ENCODE measurements around the gene GFRA3. TPM values are rescaled to one million over a fixed set of nuclear protein-coding genes. Genes with fewer than 3 reads are reported as not detected.
"Not testable (repeated sequence)": the region's sequence is repeated elsewhere in the genome, so short reads cannot be mapped to it uniquely, and the experiment has no call there.

Gene GFRA3, protein sequence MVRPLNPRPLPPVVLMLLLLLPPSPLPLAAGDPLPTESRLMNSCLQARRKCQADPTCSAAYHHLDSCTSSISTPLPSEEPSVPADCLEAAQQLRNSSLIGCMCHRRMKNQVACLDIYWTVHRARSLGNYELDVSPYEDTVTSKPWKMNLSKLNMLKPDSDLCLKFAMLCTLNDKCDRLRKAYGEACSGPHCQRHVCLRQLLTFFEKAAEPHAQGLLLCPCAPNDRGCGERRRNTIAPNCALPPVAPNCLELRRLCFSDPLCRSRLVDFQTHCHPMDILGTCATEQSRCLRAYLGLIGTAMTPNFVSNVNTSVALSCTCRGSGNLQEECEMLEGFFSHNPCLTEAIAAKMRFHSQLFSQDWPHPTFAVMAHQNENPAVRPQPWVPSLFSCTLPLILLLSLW
- total RNA-seq: under 1 TPM in 1 of 2 donors, not detected in 1; 0.22 TPM

DNA sequence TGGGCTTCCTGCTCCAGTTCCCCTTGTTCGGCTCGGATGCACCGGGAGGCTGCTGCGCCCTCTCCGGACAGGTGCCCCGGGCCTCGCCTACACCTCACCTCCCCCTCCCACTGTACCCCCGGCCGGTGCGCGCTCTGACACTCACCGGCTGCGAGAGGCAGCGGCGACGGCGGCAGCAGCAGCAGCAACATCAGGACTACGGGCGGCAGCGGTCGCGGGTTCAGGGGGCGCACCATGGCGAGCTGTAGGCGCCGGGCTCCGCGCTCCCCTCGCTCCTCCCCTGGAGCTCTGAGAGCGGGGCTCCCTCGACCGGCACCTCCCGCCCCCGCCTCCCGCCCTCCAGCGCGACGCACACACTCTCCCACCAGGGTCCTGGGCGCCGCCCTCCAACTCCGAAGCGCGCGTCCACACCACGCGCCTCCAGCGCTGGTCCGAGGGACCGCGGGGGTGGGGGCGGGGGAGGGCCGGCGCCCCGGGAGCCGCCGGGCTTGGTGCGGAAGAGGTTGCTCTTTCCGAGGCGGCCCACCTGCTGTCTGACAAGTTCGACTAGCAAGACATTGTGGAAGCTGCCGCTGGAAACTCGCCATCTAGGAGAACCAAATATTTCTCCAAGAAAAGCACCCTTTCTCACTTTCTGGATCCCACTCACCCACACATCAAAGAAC is at the start of gene GFRA3:
Gene GFRA3, minus strand, starts transcription at position 433 of the 665 bp plus-strand sequence. Its CDS starts 197 bp downstream, at position 236.
- Mint-ChIP-seq H3K4me3 (peak within 1 kb of the TSS; percentile 17), H3K27me3 (peaks cover 12 to 17% of the 10 kb centered on the region in 2 donors), H3K4me1 (ENCODE audit: low read depth in 2 of 2) (peaks cover 0 to 3% of the 10 kb centered on the region in 2 donors), H3K36me3 (no peaks in the 10 kb centered on the region), H3K27ac (no peak within 1 kb of the TSS), H3K9me3 (no peaks in the 10 kb centered on the region)
- ATAC-seq (peak; percentile 44 to 48), DNase-seq (ENCODE audit: low spot score) (no peak)

DNA sequence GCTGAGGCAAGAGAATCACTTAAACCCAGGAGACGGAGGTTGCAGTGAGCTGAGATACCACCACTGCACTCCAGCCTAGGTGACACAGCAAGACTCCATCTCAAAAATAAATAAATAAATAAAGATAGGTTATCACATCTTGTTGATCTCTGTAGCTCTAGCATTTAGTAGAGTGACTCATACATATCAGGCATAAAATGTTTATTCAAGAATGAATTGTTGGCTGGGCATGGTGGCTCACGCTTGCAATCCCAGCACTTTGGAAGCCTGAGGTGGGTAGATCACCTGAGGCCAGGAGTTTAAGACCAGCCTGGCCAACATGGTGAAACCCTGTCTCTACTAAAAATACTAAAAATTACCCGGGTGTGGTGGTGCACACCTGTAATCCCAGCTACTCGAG is 43.8 kb upstream of the GFRA3 start:
- not testable (repeated sequence) for H3K4me3 Mint-ChIP-seq; H3K36me3 Mint-ChIP-seq; ATAC-seq; H3K27ac Mint-ChIP-seq; H3K27me3 Mint-ChIP-seq; H3K4me1 Mint-ChIP-seq (ENCODE audit: low read depth in 2 of 2); DNase-seq (ENCODE audit: low spot score); H3K9me3 Mint-ChIP-seq

DNA sequence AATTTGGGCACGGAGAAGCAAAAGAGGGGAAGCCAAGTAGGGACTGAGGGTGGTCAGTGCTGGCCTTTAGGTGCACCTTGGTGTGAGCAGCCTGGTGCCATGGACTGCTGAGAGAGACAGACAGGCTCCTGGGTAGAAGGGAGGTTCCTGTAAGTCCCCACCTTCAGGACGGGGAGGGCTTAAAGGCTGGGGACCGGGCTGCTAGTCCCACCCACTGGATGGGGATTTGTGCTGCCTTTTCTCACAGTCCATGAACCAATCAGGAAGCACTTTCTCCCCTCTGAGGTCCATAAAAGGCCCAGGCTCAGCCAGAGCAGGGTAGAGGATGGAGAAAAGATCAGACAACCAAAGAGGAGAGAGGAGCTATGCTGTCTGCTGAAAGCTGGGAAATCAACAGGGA is 41.9 kb upstream of the GFRA3 start:
- DNase-seq (ENCODE audit: low spot score): no peak

DNA sequence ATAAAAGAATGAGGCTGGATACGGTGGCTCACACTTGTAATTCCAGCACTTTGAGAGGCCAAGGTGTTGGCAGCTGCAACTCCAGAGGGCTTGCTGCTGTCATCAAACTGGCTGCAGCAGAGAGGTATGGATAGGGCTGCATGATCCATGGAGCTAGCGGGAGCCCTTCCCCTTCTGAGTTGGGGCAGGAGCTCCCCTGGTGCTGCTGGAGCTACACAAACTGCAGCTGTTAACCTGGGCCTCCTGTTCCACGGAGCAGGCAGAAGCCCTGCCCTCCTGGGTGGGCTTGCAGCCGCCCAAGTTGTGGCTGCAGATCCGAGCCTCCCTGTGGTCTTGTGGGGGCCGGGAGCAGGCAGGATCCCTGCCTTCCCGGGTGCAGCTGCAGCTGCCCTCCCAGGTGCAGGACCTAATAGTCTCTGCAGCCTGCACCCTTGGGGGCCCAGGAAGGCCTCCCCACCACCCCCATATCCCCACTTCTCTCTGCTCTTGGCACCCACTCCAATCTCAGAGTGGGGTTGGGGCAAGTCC is 41.4 kb upstream of the GFRA3 start:
- Mint-ChIP-seq H3K27me3 (no peaks in the 10 kb centered on the region), H3K36me3 (no peaks in the 10 kb centered on the region), H3K4me1 (ENCODE audit: low read depth in 2 of 2) (no peaks in the 10 kb centered on the region), H3K9me3 (no peaks in the 10 kb centered on the region), H3K4me3 (no peak overlapping the region), H3K27ac (no peak overlapping the region)
- ATAC-seq (no peak), DNase-seq (ENCODE audit: low spot score) (no peak)

More for the DNA sequence above, 41.9 kb upstream of the GFRA3 start:
- no peaks in the 10 kb centered on the region for H3K4me1 Mint-ChIP-seq (ENCODE audit: low read depth in 2 of 2)
- H3K9me3 Mint-ChIP-seq: no peaks in the 10 kb centered on the region
- H3K4me3 Mint-ChIP-seq: no peak overlapping the region
- no peaks in the 10 kb centered on the region for H3K36me3 Mint-ChIP-seq
- H3K27ac Mint-ChIP-seq: no peak overlapping the region
- no peak for ATAC-seq
- H3K27me3 Mint-ChIP-seq: no peaks in the 10 kb centered on the region

DNA sequence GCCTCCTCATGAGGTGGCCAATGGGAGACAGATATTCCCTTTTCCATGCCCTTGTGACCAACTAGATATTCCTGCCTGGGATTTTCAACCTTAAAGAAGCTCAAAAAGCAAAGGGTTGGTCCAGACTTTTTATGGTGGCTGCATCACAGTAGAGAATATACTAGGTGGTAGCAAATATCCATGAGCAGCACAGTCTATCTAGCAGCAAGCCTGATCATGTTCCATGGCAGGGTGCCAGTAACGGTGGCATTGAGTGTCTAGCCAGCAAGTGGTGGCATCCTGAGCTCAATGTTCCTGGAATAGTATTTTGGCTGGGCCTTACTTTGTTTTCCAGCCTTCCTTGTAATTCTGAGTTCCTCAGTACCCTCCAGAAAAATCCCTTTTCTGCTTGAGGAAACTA is 31.4 kb upstream of the GFRA3 start:
- no peaks in the 10 kb centered on the region for H3K36me3 Mint-ChIP-seq
- H3K4me1 Mint-ChIP-seq (ENCODE audit: low read depth in 2 of 2): no peaks in the 10 kb centered on the region
- H3K27me3 Mint-ChIP-seq: no peaks in the 10 kb centered on the region
- H3K27ac Mint-ChIP-seq: no peak overlapping the region
- no peak overlapping the region for H3K4me3 Mint-ChIP-seq
- no peaks in the 10 kb centered on the region for H3K9me3 Mint-ChIP-seq
- no peak for ATAC-seq
- no peak for DNase-seq (ENCODE audit: low spot score)

DNA sequence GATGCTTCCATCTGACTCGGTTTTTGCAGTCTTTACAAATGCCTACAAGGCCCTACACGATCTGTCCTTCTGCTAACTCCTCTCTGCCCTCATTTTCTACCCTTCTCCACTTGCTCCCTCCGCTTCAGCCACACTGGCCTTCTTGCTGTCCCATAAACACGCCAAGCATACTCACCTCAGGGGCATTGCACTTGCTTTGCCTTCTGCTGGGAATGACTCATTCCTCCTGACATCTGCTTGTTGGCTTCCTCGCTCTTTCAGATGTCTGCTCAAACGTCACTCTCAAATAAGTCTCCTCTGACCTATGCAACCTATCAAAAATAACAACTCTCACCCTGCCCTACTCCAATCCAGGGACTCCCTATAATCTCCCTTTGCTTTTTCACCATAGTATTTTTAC is 29.0 kb upstream of the GFRA3 start:
- ATAC-seq: no peak

DNA sequence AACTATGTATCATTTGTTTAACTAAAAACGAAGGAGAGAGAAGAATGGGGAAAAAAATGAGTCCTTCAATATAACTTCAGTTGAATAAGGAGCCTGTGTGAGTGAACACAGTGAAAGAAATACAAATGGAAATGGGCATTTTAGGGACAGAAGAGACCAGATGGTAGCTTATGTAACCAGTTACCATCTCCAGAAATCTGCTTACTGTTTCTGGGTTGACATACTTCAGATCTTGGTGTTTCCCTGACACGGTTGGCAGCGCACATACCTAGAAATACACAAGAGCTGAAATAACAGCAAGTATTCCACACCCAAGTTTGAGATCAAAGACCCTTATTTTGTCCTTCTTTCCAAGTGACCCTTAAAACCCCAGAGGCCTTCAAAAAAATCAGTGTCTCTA is 14.9 kb upstream of the GFRA3 start:
- Mint-ChIP-seq H3K27ac (no peak overlapping the region), H3K4me3 (no peak overlapping the region), H3K27me3 (no peaks in the 10 kb centered on the region), H3K9me3 (no peaks in the 10 kb centered on the region), H3K36me3 (no peaks in the 10 kb centered on the region), H3K4me1 (ENCODE audit: low read depth in 2 of 2) (no peaks in the 10 kb centered on the region)
- DNase-seq (ENCODE audit: low spot score) (no peak), ATAC-seq (no peak)

More for the DNA sequence above, 29.0 kb upstream of the GFRA3 start:
- no peaks in the 10 kb centered on the region for H3K4me1 Mint-ChIP-seq (ENCODE audit: low read depth in 2 of 2)
- H3K4me3 Mint-ChIP-seq: no peak overlapping the region
- no peaks in the 10 kb centered on the region for H3K27me3 Mint-ChIP-seq
- H3K9me3 Mint-ChIP-seq: no peaks in the 10 kb centered on the region
- H3K27ac Mint-ChIP-seq: no peak overlapping the region
- H3K36me3 Mint-ChIP-seq: no peaks in the 10 kb centered on the region
- no peak for DNase-seq (ENCODE audit: low spot score)

DNA sequence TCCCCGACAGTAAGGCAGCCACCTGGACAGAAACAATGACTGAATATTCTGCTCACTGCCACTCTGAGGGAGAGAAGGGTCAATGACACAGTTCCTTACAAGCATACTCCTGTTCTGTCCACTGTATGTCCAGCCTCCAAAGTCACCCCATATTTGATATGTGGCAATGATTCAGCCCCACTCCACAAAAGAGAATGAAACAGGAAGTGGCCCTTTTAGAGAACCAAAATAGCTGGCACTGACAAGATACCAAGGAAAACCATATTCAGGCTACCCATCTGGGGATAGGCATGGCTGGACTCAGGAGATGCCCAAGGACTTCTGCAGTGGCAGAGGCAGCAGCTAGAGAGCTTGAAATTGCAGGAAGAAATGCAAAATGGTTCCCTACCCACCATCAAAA is 12.8 kb upstream of the GFRA3 start:
- no peak for ATAC-seq
- DNase-seq (ENCODE audit: low spot score): no peak
- Mint-ChIP-seq H3K4me1 (ENCODE audit: low read depth in 2 of 2) (no peaks in the 10 kb centered on the region), H3K9me3 (no peaks in the 10 kb centered on the region), H3K4me3 (no peak overlapping the region), H3K36me3 (no peaks in the 10 kb centered on the region), H3K27me3 (no peaks in the 10 kb centered on the region), H3K27ac (no peak overlapping the region)

DNA sequence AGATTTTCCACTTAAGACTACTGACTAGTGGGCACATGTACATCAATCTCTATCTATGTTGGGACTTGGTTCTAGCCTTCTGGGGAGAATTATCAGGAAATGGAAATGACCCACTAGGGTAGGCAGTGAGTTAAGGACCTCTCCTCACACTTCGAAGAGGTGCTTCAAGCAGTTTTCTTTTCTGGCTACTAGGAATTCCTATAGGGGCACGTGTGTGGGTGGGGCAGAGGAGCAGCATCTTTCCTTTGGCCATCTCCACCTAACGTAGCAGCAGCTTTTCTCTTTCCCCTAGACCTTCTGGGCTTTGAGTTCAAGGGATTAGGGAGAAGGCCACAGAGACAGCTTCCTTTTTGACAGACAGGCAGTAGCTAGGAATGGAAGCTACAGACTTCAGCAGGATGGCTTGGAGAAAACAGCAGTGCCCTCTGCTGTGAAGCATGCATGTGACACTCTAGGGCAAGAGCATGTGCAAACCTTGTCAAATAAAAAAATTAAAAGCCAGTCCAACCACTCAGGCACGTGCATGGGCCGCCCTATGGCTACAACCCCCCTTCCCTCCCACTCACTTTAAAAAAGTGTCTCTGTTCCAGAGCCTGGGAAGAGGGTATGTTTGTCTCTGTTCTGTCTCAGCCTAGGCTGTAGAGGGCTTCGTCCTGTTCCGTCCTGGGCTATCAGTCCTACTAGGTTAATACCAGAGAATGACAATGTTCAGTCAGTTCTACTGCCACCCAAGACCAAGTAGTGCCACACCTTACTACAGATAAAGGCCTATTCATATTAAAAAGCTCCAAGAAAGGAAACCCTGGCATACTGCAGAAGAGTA is 8.7 kb upstream of the GFRA3 start:
- DNase-seq (ENCODE audit: low spot score): no peak
- no peaks in the 10 kb centered on the region for H3K36me3 Mint-ChIP-seq
- no peak overlapping the region for H3K27ac Mint-ChIP-seq
- no peak for ATAC-seq
- H3K9me3 Mint-ChIP-seq: no peaks in the 10 kb centered on the region
- H3K27me3 Mint-ChIP-seq: no peaks in the 10 kb centered on the region
- H3K4me3 Mint-ChIP-seq: no peak overlapping the region
- H3K4me1 Mint-ChIP-seq (ENCODE audit: low read depth in 2 of 2): no peaks in the 10 kb centered on the region

DNA sequence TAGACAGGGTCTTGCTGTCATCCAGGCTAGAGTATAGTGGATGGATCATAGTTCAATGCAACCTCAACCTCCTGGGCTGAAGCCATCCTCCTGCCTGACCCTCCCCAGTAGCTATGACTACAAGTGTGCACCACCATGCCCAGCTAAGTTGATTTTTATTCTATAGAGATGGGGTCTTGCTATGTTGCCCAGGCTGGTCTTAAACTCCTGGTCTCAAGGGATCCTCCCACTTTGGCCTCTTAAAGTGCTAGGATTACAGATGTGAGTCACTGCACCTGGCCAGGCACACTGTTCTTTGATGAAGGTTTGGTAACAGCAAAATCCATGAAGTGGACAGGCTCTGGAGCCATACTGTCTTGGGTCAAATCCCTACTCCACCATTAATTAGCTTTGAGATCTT is 6.5 kb upstream of the GFRA3 start:
- H3K4me1 Mint-ChIP-seq (ENCODE audit: low read depth in 2 of 2): no peaks in the 10 kb centered on the region
- peaks cover 0 to under 1% of the 10 kb centered on the region in 2 donors for H3K27me3 Mint-ChIP-seq
- ATAC-seq: no peak
- H3K36me3 Mint-ChIP-seq: no peaks in the 10 kb centered on the region
- H3K4me3 Mint-ChIP-seq: no peak overlapping the region
- H3K27ac Mint-ChIP-seq: no peak overlapping the region
- no peaks in the 10 kb centered on the region for H3K9me3 Mint-ChIP-seq
- no peak for DNase-seq (ENCODE audit: low spot score)

DNA sequence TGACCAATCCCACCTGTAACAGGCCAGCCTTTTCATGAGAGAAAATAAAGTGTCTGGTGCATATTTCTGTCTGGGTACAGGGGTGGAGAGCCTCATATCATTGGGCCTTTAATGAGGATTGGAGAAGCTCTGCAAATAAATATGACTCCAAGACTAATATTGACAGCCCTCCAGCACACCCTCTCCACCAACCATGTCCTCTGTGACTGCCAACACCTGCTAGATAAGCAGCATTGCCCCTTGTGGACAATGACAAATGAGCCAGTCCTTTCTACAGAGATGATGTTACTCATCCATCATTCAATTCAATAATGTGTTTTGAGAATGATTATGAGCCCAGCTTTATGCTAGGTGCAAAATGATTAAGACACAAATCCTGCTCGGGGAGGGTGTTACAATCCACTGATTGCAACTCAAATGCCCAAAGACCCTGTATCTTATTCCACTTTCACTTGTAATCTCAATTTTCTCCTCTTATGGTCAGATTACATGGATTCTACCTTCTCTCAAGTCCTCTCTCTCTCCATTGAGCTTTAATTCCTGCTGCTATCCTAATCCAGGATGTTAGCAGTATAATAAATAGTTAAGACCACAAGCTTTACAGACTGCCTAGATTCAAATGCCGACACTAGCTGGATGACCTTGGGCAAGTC is 2.1 kb upstream of the GFRA3 start:
- H3K27me3 Mint-ChIP-seq: peaks cover 12 to 17% of the 10 kb centered on the region in 2 donors
- H3K27ac Mint-ChIP-seq: no peak overlapping the region
- no peaks in the 10 kb centered on the region for H3K9me3 Mint-ChIP-seq
- no peaks in the 10 kb centered on the region for H3K36me3 Mint-ChIP-seq
- no peak overlapping the region for H3K4me3 Mint-ChIP-seq
- H3K4me1 Mint-ChIP-seq (ENCODE audit: low read depth in 2 of 2): peaks cover 0 to 3% of the 10 kb centered on the region in 2 donors
- ATAC-seq: no peak
- no peak for DNase-seq (ENCODE audit: low spot score)

DNA sequence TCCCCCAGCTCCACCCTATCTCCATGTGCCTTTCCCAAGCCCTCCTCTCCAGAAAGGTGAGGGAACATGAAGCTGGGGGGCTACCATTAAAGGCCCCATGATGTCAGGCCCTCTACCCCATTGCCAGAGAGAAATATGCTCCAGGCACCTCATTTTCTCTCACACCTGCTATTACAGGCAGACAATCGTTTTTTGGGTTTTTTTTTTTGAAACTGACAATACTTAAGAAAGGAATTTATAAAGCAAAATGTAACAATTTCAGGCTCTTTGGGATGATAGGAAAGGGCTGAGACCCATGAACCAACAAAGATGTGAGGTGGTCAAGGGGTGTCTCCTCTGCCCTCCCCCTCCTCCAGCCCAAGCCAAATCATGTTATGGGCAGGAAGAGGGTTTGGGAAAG is 1.5 kb upstream of the GFRA3 start:
- Mint-ChIP-seq H3K4me3 (no peak overlapping the region), H3K9me3 (no peaks in the 10 kb centered on the region), H3K27ac (no peak overlapping the region), H3K36me3 (no peaks in the 10 kb centered on the region), H3K4me1 (ENCODE audit: low read depth in 2 of 2) (peaks cover 0 to 3% of the 10 kb centered on the region in 2 donors), H3K27me3 (peaks cover 12 to 17% of the 10 kb centered on the region in 2 donors)
- ATAC-seq (no peak), DNase-seq (ENCODE audit: low spot score) (no peak)

DNA sequence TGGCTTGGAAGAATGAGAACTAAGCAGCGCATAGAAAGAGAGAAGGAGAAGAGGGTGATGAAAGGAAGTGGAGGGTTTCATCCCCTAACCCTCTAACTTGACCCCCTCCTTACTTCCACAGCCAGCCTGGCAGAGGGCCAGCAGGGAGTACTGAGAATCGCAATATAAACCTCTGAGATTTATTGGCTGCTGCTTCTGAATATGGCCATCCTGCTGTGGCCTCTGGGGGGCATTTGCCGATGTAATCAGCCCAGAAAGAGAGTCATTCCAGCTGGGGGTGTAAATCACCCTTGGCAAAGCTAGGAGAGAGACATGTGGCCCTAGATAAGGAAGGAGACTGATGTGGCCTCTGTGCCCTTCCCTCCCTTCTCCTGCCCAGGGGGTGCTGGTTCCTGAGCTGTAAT is 960 bp upstream of the GFRA3 start:
- DNase-seq (ENCODE audit: low spot score) (no peak), ATAC-seq (no peak)
- H3K9me3 Mint-ChIP-seq: no peaks in the 10 kb centered on the region
- peaks cover 12 to 17% of the 10 kb centered on the region in 2 donors for H3K27me3 Mint-ChIP-seq
- H3K36me3 Mint-ChIP-seq: no peaks in the 10 kb centered on the region
- H3K4me1 Mint-ChIP-seq (ENCODE audit: low read depth in 2 of 2): peaks cover 0 to 3% of the 10 kb centered on the region in 2 donors
- H3K27ac Mint-ChIP-seq: no peak overlapping the region
- no peak overlapping the region for H3K4me3 Mint-ChIP-seq

All from natural killer cell treated with Interleukin-12 subunit alpha and Interleukin-12 subunit beta and Interleukin-15 and Interleukin-18, amount 100 ng/mL, for 72 hours (primary cell).